T-helper 17 cell (primary cell): ENCODE results near the gene PDE6D. TPM values are rescaled to one million over a fixed set of nuclear protein-coding genes. Genes with fewer than 3 reads are reported as not detected.

Experiments
- ATAC-seq: fragments of 150-1000 bp; cut with Tn5 transposase; 2 replicates; pipeline ENCODE4 v1.10.0; 2021; ENCODE audit warnings: mild to moderate bottlenecking, moderate library complexity
- DNase-seq, 3 donors: peaks; one replicate each; pipeline versions ENCODE4 v3.0.0 to v3.0.0-alpha.2; 2020 to 2021
- H3K9me3 ChIP-seq: one replicate; pipeline ENCODE4 v1.7.0; 2013; ENCODE audit warnings: low read length, mild to moderate bottlenecking; ENCODE audit not compliant: control insufficient read depth, poor library complexity, severe bottlenecking
- H3K27ac Mint-ChIP-seq: one replicate; pipeline ENCODE4 v1.8.0; 2022; ENCODE audit warnings: mild to moderate bottlenecking, moderate library complexity, mixed read lengths
- H3K27me3 Mint-ChIP-seq: one replicate; pipeline ENCODE4 v1.8.0; 2022; ENCODE audit warnings: mixed read lengths
- H3K36me3 Mint-ChIP-seq: one replicate; pipeline ENCODE4 v1.8.0; 2022; ENCODE audit warnings: low read depth, mixed read lengths
- H3K4me1 Mint-ChIP-seq: one replicate; pipeline ENCODE4 v1.8.0; 2022; ENCODE audit warnings: mild to moderate bottlenecking, mixed read lengths
- H3K4me3 Mint-ChIP-seq: one replicate; pipeline ENCODE4 v1.8.0; 2022; ENCODE audit warnings: mild to moderate bottlenecking, moderate library complexity, mixed read lengths
- total RNA-seq, 4 donors: library from RNA in 2 of 4; stranded (reverse) in 2 of 4; gene quantifications; one replicate each; pipeline ENCODE4 v1.2.3 and lab custom pipeline; 2022 to 2026

Gene PDE6D
- total RNA-seq, 2 donors from 2014 or later = 19.3 to 21.6 TPM

DNA sequence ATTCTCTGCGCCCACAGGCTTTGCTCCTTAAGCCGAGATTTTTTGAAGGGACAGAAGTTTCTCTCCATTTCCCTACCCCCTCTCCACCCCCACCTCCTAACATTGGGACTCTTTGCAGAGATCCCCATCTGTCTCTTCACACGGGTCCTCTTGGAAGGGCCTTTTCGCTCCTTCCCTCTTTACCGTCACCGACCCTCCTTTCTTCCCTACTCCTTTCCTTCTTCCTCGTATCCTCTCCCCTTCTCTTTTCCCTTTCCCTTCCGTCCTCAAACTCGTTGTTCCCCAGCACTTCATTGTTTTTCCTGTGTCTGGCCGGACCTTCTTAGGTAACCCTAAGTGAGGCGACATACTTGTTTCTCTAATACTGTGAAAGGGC is 5.8 kb upstream of the PDE6D start:
- Mint-ChIP-seq H3K27ac (peak overlapping the region; percentile 92), H3K36me3 (peaks cover 5% of the 10 kb centered on the region), H3K4me3 (peak overlapping the region; percentile 97), H3K27me3 (no peaks in the 10 kb centered on the region), H3K4me1 (peaks cover 50% of the 10 kb centered on the region)
- H3K9me3 ChIP-seq = no peaks in the 10 kb centered on the region
- ATAC-seq = no peak
- DNase-seq = no peak

DNA sequence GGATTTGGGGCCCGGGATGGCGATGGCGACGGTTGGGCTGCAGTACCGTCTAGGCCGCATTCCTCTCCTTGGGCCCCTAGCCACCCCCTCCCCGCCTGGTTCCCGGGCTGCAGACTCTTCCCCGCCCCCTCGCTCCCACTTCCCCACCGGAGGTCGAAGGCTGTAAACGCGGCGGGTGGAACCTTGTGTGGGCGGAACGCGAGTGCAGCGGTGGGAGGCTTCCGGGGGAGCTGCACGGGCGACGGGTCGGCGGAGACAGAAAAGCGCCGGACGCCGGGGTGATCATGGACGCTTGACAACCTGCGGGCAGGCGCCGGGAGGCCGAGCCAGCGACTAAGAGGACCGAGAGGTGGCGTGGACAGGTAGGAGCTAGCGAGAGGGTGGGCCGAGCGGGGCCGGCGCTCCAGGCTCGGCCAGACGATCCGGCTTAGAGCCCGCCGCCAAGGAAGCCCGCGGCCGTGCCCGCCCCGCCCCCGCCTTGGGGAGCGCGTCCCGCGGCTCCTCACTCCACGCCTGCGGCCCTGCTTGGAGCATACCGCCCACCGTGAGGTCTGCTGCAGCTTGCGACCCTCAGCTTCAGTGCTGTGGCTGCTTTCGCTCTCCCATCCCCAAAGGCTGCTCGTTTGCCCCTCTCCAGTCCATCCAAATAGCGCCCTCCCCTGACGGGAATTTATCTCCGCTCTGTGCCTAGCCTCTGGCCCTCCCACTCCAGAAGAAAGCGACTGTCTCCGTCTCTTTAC is 5.3 kb upstream of the PDE6D start, which contains the start of gene COPS7B:
COPS7B (plus strand) TSS at position 269 of the 740 bp plus-strand sequence. CDS start 2,126 bp downstream, outside the sequence.
- peak within 1 kb of the TSS; percentile 97 for H3K4me3 Mint-ChIP-seq
- peaks cover 50% of the 10 kb centered on the region for H3K4me1 Mint-ChIP-seq
- H3K27me3 Mint-ChIP-seq = no peaks in the 10 kb centered on the region
- H3K27ac Mint-ChIP-seq = peak within 1 kb of the TSS; percentile 92
- peaks cover 2% of the 10 kb centered on the region for H3K36me3 Mint-ChIP-seq
- DNase-seq (peak; percentile 69 to 72 (median 71)), ATAC-seq (peak; percentile 68)
- H3K9me3 ChIP-seq = no peaks in the 10 kb centered on the region

DNA sequence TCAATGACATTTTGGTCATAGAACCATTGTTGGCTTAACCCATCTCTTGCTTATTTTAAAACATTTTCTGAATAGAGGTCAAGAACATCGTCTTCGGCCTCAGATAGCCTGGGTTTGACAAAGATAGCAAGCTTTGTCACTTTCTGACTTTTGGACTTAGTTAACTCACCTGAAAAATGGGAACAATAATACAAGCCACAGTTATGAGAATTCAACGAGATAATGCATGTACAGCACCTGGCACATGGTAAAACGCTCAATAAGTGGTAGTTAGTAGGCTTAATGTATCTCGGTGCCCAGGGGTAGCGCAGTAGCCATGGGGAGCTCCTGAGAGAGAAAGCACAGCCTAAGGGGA is 4.7 kb upstream of the PDE6D start:
- DNase-seq (no peak), ATAC-seq (peak; percentile 1)
- no peaks in the 10 kb centered on the region for H3K9me3 ChIP-seq
- Mint-ChIP-seq H3K36me3 (peaks cover 3% of the 10 kb centered on the region), H3K4me3 (peak overlapping the region; percentile 97), H3K27me3 (no peaks in the 10 kb centered on the region), H3K27ac (peak overlapping the region; percentile 92), H3K4me1 (peaks cover 55% of the 10 kb centered on the region)

- Mint-ChIP-seq H3K27me3 (no peaks in the 10 kb centered on the region), H3K36me3 (peaks cover 3% of the 10 kb centered on the region), H3K4me3 (peak overlapping the region; percentile 97), H3K4me1 (peaks cover 55% of the 10 kb centered on the region), H3K27ac (peak overlapping the region; percentile 92)
- ATAC-seq (no peak), DNase-seq (no peak)
- H3K9me3 ChIP-seq = no peaks in the 10 kb centered on the region
Measured at GRCh38 chr2:231785413-231785812, 4.3 kb upstream of the PDE6D start.

DNA sequence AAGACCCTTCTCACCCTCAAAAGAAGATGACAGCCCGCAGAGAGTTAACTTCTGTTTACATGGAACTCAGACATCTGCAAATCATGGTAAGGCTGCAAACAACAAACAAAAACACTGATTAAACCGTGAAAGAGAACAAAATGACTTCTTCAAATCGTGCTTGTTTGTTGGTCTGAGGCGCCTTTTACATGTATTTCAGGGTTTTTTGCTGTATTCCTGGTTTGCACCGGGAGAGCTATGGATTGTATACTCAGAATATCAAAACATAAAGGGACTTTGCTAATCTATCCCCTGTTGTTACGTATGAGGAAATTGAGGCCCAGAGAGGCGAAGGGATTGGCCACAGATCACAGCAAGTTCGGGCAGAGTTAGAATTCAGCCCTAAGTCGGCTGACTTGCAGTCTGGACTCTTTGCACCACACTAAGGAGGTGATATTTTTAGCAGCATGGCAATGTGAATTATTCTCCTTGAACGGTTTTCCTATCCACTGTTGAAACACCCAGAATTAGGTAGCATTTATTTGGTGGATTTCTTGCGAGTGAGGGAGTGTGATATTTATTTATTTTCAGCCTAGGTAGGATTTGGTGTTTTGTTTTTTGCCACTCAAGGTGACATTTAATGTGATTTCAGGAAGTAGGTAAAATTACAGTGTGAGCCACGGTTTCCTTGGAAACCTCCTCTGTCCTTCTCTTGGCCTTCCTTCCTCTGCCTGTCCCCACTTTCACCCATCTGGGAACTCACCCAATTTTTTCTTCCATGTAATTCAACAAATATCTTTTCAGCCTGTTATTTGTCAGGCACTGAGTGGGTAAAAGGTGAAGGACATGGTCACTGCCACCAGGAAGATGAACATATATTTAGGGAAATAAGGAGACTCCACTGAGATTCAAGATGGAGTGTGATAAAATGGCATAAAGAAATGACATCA is 980 bp upstream of the PDE6D start:
- peak overlapping the region; percentile 97 for H3K27ac Mint-ChIP-seq
- H3K4me1 Mint-ChIP-seq = peaks cover 56% of the 10 kb centered on the region
- H3K27me3 Mint-ChIP-seq = no peaks in the 10 kb centered on the region
- DNase-seq = peak in 1 of 3 donors; percentile 15
- no peaks in the 10 kb centered on the region for H3K9me3 ChIP-seq
- H3K4me3 Mint-ChIP-seq = peak overlapping the region; percentile 99
- peaks cover 3% of the 10 kb centered on the region for H3K36me3 Mint-ChIP-seq
- peak; percentile 9 for ATAC-seq

GRCh38 chr2:231780123-231780908 is 766 bp downstream of the PDE6D start:
- no peaks in the 10 kb centered on the region for H3K9me3 ChIP-seq
- Mint-ChIP-seq H3K27ac (peak overlapping the region; percentile 97), H3K4me3 (peak overlapping the region; percentile 99), H3K4me1 (peaks cover 44% of the 10 kb centered on the region), H3K27me3 (no peaks in the 10 kb centered on the region), H3K36me3 (peaks cover 3% of the 10 kb centered on the region)
- ATAC-seq (peak; percentile 14), DNase-seq (no peak)

- Mint-ChIP-seq H3K27me3 (no peaks in the 10 kb centered on the region), H3K4me3 (no peak overlapping the region), H3K4me1 (peaks cover 9% of the 10 kb centered on the region), H3K36me3 (peaks cover 2% of the 10 kb centered on the region), H3K27ac (no peak overlapping the region)
- DNase-seq (no peak), ATAC-seq (no peak)
- H3K9me3 ChIP-seq = no peaks in the 10 kb centered on the region
Measured at GRCh38 chr2:231769170-231770136, 11.6 kb downstream of the PDE6D start.

DNA sequence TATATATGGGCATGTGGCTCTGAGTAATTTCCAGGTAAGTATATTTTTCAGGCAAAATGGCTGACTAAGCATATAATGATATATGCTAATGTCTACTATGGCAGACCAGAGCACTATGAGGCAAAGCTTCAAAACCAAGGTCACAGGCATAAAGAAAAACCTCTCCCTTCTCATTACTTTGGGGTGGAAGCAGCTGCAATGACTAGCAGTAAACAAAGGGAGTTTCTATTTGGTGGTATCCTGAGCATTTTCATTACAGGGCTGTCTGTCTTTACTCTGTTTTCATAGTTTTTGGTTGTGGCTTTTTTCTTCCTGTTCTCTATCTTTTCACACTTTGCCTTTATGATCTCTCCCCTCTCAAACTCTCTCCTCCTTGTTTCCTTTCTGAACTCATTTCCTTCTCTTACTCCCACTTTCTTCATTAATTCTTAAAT is 15.6 kb downstream of the PDE6D start:
- Mint-ChIP-seq H3K27me3 (no peaks in the 10 kb centered on the region), H3K4me1 (peaks cover 9% of the 10 kb centered on the region), H3K27ac (no peak overlapping the region), H3K36me3 (no peaks in the 10 kb centered on the region), H3K4me3 (no peak overlapping the region)
- H3K9me3 ChIP-seq = no peaks in the 10 kb centered on the region
- no peak for DNase-seq
- no peak for ATAC-seq

GRCh38 chr2:231764760-231765159 is 16.3 kb downstream of the PDE6D start:
- H3K9me3 ChIP-seq = no peaks in the 10 kb centered on the region
- no peak for DNase-seq
- no peak overlapping the region for H3K4me3 Mint-ChIP-seq
- no peaks in the 10 kb centered on the region for H3K27me3 Mint-ChIP-seq
- no peak for ATAC-seq
- no peak overlapping the region for H3K27ac Mint-ChIP-seq
- H3K4me1 Mint-ChIP-seq = peaks cover 9% of the 10 kb centered on the region
- no peaks in the 10 kb centered on the region for H3K36me3 Mint-ChIP-seq

GRCh38 chr2:231764124-231764523 is 17.0 kb downstream of the PDE6D start:
- DNase-seq = no peak
- H3K27ac Mint-ChIP-seq = no peak overlapping the region
- no peaks in the 10 kb centered on the region for H3K9me3 ChIP-seq
- ATAC-seq = no peak
- H3K36me3 Mint-ChIP-seq = no peaks in the 10 kb centered on the region
- peaks cover 9% of the 10 kb centered on the region for H3K4me1 Mint-ChIP-seq
- H3K4me3 Mint-ChIP-seq = no peak overlapping the region
- no peaks in the 10 kb centered on the region for H3K27me3 Mint-ChIP-seq

DNA sequence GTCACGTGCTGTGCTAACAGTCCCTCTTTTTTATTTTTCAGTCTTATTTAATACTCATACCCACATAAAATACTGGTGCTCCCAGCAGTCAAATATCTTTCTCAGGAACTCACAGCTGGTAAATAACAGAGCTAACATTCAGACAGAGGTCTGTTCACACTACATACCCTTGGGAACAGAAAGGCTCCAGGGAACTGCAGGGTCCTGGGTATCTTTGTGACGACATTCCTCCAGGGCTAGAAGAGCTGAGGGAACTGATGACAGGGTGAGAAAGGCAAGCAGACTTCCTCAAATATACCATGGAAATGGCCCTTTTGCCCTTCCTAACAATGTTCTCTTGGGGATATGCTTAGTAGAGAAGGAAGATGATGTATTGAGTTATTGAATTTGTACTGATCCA is 19.3 kb downstream of the PDE6D start:
- no peak for DNase-seq
- no peak for ATAC-seq
- H3K4me3 Mint-ChIP-seq = no peak overlapping the region
- H3K27me3 Mint-ChIP-seq = no peaks in the 10 kb centered on the region
- no peak overlapping the region for H3K27ac Mint-ChIP-seq
- H3K9me3 ChIP-seq = no peaks in the 10 kb centered on the region
- H3K4me1 Mint-ChIP-seq = peaks cover 9% of the 10 kb centered on the region
- no peaks in the 10 kb centered on the region for H3K36me3 Mint-ChIP-seq

DNA sequence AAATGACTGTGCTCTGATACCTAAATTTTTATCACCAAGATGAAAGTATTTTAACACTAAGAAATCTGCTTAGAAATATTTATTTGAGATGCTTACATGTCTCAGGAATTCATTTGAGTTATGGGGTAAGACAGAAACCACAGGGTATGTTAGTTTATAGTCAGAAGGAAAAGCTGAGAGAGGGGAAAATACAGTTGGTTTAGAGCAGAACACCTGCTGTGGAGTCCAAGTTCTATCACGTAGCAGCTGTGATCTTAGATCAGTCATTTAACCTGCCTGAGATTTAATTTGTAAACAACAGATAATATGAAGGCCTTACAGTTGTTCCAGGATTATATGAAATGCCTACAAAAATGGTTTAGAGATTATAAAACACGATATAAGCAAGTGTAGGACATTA is 29.0 kb downstream of the PDE6D start:
- Mint-ChIP-seq H3K4me3 (no peak overlapping the region), H3K27ac (no peak overlapping the region)

More for the DNA sequence above, 29.0 kb downstream of the PDE6D start:
- no peaks in the 10 kb centered on the region for H3K27me3 Mint-ChIP-seq
- DNase-seq = no peak
- H3K36me3 Mint-ChIP-seq = no peaks in the 10 kb centered on the region
- H3K9me3 ChIP-seq = no peaks in the 10 kb centered on the region
- no peak for ATAC-seq
- peaks cover 4% of the 10 kb centered on the region for H3K4me1 Mint-ChIP-seq
